ENCODE data around the gene DNAH12. TPM values are rescaled to one million over a fixed set of nuclear protein-coding genes. Genes with fewer than 3 reads are reported as not detected.
"Not testable (repeated sequence)": the region's sequence is repeated elsewhere in the genome, so short reads cannot be mapped to it uniquely, and the experiment has no call there.

Gene DNAH12
- total RNA-seq, 1 donor from 2014 or later, result 0.82 TPM

DNA sequence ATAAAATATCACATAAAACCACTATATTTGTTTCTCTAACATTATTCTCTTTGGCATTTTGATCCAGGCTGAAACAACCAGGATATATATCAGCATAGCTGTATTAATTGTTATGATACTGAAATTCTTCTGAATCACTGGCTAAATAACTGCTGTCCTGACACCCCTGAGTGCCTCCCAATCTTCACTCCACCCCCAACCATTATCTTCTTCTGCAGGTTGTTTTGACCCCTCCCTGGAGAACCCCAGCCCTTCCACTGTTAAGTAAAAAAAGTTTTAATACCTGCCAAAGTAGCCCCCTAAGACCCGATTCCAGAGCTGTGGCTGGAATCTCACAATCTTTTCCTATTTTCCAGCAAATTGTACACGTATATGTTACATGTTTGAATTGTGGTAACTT lies 124.1 kb downstream of the DNAH12 start:
- FAIRE-seq, result no peak
- DNase-seq (ENCODE audit: low spot score in 2 of 2), result no peak

DNA sequence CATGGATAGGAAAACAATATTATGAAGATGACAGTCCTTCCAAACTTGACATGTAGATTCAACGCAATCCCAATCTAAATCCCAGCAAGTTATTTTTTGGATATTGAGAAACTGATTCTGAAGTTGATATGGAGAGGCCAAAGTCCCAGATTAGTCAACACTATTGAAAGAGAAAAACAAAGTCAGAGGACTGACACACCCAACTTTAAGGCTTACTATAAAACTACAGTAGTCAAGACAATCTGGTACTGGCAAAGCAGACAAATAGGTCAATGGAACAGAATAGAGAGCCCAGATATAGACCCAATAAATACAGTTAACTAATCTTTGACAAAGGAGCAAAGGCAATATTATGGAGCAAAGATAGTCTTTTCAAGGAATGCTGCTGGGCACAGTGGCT lies 132.4 kb downstream of the DNAH12 start:
- no peak for DNase-seq (ENCODE audit: low spot score in 2 of 2)
- no peak for FAIRE-seq

DNA sequence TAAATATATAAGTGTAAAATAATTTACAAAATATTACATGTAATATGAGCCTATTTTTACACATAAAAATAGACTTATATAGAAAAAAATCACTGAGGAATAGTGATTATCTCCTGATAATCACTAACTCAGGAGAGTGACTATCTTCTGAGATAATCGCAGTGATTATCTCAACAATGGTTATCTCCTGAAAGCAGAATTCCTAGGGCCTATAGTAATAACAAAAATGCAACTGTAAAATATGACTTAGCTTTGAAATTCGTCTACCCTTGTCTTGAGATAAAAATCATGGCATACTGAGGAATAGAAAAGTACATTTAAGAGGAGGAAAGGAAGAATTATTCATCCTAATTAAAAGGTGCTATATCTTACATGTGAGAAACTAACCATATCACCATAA lies 134.7 kb downstream of the DNAH12 start:
- no peak for DNase-seq (ENCODE audit: low spot score in 2 of 2)
- FAIRE-seq, result no peak

DNA sequence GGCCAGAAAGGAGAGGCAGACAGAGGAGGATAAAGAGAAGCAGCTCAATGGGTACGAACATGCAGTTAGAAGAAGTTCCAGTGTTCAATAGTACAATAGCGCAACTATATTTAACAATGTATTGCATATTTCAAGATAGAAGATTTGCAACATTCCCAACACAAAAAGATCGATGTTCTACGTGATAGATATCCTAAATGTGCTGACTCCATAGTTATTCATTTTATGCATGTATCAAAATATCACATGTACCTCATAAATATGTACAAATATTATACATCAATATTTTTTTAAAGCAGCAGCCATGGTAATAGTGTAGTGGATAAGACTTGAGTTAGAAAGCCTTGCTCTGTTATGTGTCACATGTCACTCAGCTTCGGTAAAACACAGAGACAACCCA lies 141.5 kb downstream of the DNAH12 start:
- FAIRE-seq (no peak), DNase-seq (ENCODE audit: low spot score in 2 of 2) (no peak)

DNA sequence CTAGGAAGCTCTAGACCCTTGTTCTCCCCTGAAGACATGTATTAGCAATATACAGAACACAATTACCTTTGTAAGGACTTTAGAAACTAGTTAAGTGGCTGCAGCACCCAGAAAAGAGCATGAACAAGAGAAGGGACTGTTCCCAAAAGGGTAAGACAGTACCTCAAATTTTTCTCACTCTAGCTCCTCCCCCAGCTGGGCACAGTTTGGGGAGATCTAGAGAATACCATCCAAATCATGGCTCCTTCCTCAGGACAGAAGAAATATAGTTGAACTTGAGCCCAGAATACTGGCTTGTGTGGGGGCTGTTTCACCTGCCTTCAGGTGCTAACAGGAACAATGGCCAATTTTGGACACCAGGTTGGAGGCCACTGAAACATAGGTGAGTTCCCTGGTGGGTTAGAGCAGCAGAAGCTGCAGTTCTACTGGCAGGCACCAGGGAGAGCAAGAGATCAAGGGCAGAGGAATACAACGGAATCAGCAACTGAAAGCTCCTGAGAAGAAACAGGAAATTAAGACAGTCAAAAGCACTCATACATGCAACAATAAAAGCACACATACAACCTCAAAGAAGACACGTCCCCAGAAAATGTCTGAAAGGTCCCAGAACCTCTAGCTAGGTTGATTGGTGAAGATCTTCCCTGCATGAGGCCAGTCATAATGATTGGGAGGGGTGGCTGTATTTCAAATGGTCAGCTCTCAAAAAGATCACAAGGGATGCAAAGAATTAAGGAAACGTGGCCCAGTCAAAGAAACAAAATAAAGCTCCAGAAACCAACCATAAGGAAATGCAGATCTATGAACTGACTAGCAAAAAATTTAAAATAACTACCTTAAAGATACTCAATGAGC lies 146.7 kb downstream of the DNAH12 start:
- DNase-seq (ENCODE audit: low spot score in 2 of 2) (peak in 1 of 2 donors; percentile 6), FAIRE-seq (no peak)

DNA sequence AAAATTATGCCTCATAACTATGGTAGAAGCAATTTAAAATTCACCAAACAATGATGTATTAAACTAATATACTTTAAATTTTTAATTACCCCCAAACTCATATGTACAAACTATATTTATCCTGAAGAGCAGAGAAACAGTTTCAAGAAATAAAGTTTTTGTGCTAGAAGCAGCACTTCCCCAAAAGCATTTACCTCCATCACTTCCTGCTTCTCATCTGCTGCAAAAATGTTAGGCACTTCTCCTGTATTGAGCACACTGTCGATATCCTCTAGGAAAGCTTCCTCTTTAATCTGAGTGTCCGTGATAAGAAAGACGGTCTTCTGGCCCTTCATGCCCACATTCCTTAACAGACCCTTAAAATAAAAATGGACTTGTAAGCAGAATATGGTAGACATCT lies 150.2 kb downstream of the DNAH12 start:
- FAIRE-seq (no peak), DNase-seq (ENCODE audit: low spot score in 2 of 2) (no peak)

DNA sequence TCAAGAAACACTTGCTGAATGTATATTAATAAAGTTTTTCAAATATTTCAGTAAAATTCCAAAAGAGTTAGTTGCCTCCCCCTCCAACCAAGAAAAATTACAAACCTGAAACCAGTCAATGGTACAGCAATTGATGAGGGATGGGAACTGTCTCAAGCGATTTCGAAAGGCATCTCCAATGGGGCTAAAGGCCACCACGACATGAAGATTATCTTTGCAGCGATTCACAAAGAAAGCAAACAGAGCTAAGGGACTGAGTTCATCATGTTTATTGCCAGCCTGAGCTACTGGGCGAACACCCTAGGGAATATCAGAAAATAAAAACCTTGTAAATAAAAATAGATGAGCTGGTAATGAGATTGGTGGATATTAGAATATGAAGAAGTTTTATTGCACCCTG lies 152.4 kb downstream of the DNAH12 start:
- FAIRE-seq, result no peak
- DNase-seq (ENCODE audit: low spot score in 2 of 2), result no peak

DNA sequence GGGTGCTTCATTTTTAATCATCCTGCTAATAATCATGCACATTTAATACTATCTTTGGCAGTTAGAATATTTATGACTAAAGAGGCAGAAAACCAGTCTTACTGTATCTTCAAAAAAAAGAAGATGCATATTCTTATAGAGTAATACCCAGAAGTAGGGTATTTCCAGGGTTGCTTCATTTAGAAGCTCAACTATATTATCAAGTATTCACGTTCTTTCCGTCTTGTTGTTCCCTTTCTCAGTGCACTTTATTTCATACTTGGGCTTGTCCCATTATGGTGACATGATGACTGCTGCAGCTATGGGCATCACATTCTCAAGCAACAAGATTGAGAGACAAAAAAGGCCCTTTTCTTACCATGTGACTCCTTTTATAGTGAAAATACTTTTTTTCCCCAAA lies 154.9 kb downstream of the DNAH12 start:
- DNase-seq (ENCODE audit: low spot score in 2 of 2) (no peak), FAIRE-seq (no peak)

DNA sequence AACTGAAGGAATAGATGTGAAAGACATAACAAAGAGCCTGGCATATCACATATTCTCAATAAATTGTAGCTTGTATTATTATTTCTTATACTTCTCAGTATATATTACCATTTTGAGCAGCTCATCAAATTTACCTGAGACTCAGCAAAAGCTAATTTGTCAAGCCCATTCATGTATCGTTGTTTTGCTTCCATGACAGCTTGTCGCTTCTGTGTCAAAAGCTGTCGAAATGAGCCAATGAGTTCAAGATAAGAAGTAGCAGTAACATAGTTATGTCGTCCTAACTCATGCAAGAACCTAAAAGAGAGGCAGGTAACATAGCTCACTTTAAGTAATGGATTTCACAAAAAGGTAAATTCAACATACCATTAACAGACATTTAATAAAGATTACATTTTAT lies 157.8 kb downstream of the DNAH12 start:
- no peak for DNase-seq (ENCODE audit: low spot score in 2 of 2)
- no peak for FAIRE-seq

DNA sequence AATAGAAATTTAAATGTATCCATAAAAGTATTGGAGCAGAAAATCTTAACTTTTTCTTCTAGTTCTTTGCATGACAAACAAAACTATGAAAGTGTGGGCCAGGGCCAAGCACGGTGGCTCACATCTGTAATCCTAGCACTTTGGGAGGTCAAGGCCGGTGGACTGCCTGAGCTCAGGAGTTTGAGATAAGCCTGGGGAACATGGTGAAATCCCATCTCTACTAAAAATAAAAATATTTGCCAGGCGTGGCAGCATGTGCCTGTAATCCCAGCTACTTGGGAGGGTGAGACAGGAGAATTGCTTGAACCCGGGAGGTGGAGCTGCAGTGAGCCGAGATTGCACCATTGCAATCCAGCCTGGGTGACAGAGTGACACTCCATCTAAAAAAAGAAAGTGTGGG lies 158.6 kb downstream of the DNAH12 start:
- FAIRE-seq, result no peak

DNA sequence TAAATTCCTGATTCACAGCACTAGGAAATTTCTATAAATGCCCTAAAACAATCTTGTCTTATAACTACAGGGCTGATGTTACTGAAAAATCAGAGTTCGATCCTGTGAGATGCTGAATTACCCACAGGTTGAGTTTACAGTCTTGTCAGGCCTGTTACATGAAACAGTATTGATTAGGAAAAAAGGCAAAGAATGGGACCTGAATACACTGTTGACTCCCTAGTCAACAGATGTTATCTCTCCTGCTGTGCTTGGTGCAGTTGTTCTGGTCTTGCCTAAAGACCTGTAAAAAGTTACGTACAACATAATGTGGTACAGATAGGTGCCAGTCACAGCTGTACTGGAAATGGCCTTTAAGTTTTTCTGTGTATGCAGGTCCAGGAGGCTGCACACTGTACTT lies 160.3 kb downstream of the DNAH12 start:
- DNase-seq (ENCODE audit: low spot score in 2 of 2) (no peak), FAIRE-seq (no peak)

More for the DNA sequence above, 158.6 kb downstream of the DNAH12 start:
- DNase-seq (ENCODE audit: low spot score in 2 of 2), result no peak

DNA sequence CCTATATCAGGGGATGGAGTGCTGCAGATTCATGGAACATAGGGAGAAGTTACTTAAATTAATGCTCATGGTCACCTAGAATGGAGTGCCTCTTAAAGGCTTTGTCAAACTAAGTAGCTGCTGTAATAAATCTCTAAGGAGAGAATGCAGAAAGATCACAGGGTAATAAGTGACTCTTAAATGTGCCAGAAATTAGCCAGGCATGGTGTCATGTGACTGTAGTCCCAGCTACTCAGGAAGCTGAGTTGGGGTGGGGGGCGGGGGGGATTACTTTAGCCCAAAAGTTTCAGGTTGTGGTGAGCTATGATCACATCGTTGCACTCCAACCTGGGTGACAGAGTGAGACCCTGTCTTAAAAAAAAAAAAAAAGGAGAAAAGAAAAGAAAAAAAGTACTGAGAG lies 160.7 kb downstream of the DNAH12 start:
- no peak for DNase-seq (ENCODE audit: low spot score in 2 of 2)
- no peak for FAIRE-seq

DNA sequence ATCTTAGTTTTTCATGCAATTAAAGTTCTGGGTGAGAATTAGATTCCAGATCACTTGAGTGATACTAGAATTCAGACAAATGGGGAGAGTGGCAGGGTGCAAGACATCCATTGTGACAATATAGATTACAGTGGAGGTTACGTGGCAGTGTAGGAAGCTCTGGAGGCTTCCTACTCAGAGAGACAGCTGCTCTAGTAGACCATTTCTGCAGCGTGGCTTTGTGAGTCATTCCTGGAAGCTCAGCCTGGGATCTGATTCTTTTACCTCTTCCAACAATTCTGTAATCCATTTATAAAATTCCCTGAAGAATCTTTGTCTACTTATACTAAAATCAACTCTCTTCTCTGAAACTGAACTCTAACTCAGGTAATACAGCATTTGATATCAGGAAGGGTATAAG lies 161.2 kb downstream of the DNAH12 start:
- FAIRE-seq (no peak), DNase-seq (ENCODE audit: low spot score in 2 of 2) (peak in 1 of 2 donors; percentile 2)

DNA sequence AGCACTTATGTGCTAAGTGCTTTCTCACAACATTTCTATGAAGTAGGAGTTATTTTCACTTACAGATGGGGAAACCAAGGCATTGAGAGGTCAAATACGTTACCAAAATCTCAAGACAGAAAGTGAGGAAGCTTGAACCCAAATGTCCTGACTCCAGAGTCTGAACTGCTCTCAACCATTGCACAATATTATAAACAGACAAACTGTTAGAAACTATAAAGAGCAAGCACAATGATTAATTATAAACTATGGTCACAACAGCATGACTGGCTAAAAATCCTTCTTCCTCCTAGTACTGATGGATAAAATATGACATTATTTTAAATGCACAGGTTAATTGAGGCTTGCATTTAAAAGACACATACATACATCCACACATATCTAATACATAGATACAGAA lies 173.8 kb downstream of the DNAH12 start:
- no peak for DNase-seq (ENCODE audit: low spot score in 2 of 2)
- no peak for FAIRE-seq

DNA sequence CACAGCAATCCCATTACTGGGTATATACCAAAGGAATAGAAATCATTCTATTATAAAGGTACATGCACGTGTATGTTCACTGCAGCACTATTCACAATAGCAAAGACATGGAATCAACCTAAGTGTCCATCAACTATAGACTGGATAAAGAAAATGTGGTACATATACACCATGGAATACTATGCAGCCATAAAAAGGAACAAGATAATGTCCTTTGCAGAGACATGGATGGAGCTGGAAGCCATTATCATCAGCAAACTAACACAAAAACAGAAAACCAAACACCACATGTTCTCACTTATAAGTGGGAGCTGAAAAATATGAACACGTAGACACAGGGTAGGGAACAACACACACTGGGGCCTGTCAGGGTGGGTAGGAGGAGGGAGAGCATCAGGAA lies 179.1 kb downstream of the DNAH12 start:
- not testable (repeated sequence) for FAIRE-seq; DNase-seq (ENCODE audit: low spot score in 2 of 2)

DNA sequence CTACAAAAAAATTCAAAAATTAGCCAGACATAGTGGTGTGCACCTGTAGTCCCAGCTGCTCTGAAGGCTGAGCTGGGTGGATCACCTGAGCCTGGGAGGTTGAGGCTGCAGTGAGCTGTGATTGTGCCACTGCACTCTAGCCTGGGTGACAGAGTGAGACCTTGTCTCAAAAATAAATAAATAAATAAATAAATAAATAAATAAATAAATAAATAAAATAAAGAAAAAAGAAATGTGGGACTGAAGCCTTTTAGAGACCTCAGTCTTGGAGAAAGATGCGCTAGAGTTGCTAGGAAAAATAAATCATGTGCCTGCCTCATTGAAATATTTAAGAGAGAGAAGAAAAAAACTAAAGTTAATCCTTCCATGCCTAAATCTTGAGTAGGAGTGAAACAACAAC lies 187.9 kb downstream of the DNAH12 start:
- not testable (repeated sequence) for DNase-seq (ENCODE audit: low spot score in 2 of 2); FAIRE-seq

DNA sequence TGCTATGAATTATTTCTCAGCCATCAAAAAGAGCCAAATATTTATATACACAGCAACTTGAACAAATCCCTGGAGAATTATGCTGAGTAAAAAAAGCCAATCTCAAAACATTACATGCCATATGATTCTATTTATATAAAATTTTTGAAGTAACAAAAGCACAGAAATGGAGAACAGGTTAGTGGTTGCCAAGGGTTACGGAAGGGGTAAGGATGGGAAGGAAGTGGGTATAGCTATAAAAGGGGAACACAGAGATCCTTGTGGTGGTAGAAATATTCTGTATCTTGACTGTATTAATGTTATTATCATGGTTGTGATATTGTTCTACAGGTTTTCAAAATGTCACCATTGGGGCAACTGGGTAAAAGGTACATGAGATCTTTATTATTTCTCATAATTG lies 189.4 kb downstream of the DNAH12 start:
- FAIRE-seq, result no peak
- no peak for DNase-seq (ENCODE audit: low spot score in 2 of 2)

DNA sequence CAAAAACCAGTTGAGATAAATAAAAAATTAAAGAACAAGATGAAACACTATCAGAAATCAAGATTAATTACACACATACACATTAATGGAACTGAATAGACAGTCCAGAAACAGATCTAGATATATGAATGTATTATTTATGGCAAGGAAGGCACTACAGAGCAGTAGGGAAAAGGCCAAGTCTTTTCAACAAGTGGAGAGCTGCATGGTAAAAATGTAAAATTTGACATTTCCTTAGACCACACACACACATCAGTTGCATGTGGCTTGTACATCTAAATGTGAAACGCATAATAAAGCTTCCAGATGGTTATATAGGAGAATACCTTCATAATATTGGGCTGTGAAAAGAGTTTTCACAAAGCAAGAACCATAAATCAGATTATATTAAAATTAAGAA lies 193.9 kb downstream of the DNAH12 start:
- FAIRE-seq (no peak), DNase-seq (ENCODE audit: low spot score in 2 of 2) (no peak)

DNA sequence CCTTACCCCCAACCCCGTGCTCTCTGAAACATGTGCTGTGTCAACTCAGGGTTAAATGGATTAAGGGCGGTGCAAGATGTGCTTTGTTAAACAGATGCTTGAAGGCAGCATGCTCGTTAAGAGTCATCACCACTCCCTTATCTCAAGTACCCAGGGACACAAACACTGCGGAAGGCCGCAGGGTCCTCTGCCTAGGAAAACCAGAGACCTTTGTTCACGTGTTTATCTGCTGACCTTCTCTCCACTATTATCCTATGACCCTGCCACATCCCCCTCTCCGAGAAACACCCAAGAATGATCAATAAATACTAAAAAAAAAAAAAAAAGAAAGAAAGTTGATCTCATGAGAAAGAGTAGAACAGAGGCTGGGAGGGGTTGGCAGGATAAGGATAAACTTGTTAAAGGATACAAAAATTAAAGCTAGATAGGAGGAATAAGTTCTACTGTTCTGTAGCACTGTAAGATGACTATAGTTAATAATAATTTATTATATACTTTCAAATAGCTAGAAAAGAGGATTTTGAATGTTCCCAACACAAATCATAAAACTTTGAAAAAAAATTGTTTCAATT lies 205.0 kb downstream of the DNAH12 start:
- not testable (repeated sequence) for FAIRE-seq; DNase-seq (ENCODE audit: low spot score in 2 of 2)

DNA sequence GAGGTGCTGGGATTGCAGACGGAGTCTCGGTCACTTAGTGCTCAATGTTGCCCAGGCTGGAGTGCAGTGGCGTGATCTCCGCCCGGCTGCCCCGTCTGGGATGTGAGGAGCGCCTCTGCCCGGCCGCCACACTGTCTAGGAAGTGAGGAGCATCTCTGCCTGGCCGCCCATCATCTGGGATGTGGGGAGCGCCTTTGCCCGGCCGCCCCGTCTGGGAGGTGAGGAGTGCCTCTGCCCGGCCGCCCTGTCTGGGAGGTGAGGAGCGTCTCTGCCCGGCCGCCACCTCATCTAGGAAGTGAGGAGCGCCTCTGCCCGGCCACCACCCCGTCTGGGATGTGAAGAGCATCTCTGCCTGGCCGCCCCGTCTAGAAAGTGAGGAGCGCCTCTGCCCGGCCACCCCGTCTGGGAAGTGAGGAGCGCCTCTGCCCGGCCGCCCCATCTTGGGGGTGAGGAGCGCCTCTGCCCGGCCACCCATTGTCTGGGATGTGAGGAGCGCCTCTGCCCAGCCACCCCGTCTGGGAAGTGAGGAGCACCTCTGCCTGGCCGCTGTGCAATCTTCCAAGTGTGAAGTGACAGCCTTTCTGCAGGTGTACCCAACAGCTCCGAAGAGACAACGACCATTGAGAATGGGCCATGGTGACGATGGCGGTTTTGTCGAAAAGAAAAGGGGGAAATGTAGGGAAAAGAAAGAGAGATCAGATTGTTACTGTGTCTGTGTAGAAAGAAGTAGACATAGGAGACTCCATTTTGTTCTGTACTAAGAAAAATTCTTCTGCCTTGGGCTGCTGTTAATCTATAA lies 205.7 kb downstream of the DNAH12 start:
- not testable (repeated sequence) for DNase-seq (ENCODE audit: low spot score in 2 of 2); FAIRE-seq

DNA sequence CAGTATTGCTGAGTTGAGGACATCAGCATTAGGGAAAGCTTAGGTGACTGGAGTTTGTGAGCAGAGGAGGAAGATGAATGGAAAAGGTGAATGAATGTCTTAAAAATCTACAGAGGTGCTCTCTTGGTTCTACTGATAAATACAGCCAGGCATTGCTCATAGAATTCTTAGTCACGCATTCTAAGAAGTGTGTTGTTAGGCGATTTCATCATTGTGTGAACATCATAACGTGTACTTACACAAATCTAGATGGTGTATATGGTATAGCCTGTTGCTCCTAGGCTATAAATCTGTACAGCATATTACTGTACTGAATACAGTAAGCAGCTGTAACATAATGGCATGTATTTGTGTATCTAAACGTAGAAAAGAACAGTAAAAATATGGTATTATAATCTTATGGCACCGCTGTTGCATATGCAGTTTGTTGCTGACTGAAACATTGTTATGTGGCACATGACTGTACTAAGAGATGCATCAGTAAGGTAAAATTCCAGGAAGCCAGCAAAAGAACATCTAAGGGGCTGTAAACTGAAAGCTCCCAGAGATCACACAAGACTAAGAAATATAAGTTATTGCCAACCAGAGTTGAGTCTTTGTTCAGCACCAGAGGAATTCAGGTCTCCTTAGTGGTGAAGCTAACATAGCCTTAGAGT lies 208.7 kb downstream of the DNAH12 start:
- no peak for FAIRE-seq
- DNase-seq (ENCODE audit: low spot score in 2 of 2), result no peak
